D721Med (cell line): ENCODE results near the gene ALOX5.

Source experiments
- DNase-seq: peaks from one replicate; pipeline ENCODE4 v3.0.0; 2011; ENCODE audit warnings: low spot score; ENCODE audit not compliant: insufficient read length
- FAIRE-seq: peaks from 2 replicates; lab custom pipeline; 2011; peaks lifted over from hg19 to GRCh38; lab: Jason Lieb, UNC
- TF ChIP-seq, protein P1 (sequence below): IDR thresholded peaks from 2 replicates; pipeline ENCODE4 v1.5.1; 2012; ENCODE audit warnings: mild to moderate bottlenecking, control low read depth; ENCODE audit not compliant: insufficient read depth; ENCODE audit errors: missing control alignments

ALOX5 gene

DNA sequence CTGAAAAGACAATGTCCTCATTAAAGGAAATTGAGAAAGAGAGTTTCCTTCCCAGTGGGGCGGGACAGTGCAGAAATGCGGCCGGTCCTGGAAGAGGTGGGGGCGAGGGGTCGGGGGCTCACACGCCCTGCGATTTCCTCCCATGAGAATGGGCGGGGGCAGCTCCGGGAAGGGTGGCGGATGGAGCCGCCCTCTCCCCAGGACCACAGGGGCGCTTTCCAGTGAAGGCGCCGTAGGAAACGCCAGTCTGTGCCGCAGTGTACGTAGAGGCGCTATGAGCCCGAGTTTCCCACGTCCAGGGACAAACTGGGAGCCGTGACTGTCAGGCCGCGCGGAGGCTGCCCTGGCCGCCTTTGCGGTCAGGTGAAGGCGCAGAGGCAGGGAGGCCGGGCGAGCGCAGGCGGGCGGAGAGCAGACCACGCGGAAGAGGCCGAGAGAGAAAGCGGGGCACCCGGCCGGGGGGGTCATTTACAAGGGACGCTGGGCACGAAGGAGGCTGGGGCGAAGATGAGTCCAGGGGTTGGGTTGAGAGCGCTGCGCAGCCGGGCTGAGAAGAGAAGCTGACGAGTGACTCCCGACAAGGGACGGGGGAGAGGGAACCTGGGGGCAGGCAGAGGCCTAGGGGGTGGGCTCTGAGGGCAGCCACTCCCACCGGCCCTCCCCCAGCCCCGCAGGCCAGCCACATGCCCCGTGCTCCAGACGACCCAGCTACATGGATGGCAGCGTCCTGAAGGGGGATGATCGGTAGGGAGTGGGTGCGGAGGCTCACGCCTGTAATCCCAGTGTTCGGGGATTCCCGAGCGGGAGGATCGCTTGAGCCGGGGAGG, 45.0 kb downstream of the ALOX5 start:
- TF ChIP-seq, protein P1, sequence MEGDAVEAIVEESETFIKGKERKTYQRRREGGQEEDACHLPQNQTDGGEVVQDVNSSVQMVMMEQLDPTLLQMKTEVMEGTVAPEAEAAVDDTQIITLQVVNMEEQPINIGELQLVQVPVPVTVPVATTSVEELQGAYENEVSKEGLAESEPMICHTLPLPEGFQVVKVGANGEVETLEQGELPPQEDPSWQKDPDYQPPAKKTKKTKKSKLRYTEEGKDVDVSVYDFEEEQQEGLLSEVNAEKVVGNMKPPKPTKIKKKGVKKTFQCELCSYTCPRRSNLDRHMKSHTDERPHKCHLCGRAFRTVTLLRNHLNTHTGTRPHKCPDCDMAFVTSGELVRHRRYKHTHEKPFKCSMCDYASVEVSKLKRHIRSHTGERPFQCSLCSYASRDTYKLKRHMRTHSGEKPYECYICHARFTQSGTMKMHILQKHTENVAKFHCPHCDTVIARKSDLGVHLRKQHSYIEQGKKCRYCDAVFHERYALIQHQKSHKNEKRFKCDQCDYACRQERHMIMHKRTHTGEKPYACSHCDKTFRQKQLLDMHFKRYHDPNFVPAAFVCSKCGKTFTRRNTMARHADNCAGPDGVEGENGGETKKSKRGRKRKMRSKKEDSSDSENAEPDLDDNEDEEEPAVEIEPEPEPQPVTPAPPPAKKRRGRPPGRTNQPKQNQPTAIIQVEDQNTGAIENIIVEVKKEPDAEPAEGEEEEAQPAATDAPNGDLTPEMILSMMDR, result no peak
- no peak for DNase-seq
- FAIRE-seq, result no peak

DNA sequence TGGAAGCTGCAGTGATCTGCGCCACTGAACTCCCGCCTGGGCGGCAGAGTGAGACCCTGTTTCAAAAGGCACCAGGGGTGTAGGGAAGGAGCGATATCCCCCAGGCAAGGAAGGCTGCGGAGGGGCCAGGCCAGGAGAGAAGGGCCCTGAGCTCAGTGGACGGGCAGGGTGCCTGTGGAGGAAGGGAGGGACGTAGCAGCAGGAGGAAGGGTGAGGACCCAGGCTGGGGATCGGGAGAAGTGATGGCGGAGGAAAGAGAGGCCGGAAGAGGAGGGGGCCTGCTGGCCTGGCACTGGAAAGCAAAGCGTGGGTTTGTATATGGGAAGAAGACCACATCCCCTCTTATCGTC, 45.6 kb downstream of the ALOX5 start:
- DNase-seq, result no peak
- FAIRE-seq, result no peak
- TF ChIP-seq, protein P1, result no peak

DNA sequence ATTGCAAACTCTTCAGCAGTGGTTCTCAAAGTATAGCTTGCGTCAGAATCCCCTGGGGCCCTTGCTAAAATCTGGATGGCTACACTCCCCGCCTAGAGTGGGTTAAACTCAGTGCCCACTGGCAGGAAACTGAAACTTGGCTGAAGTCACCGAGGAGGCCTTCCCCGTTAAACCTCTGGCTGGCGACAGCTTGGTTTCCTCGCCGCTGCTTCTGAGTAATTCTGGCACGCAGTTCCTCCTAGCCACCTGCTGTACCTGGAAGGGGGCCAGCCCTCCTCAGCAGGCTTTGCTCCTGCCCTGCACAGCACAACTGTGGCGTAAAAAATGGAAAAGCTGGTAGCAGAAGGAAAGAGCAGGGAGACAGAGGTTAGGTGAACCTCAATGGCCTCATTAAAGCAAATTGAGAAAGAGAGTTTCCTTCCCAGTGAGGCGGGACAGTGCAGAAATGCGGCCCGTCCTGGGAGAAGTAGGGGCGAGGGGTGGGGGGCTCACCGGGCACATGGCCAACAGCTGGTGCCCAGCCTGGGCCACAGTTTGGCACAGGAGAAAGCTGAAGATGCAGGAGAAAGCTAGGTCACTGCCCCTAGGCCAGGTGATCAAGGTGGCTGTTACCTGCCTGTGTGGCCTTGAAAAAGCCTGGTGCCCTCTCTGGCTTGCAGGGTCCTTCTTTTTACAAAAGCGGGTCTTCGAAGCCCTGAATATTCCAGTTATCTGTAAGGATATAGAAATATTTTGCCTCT, 46.6 kb downstream of the ALOX5 start:
- no peak for FAIRE-seq
- DNase-seq, result no peak
- TF ChIP-seq, protein P1, result no peak

DNA sequence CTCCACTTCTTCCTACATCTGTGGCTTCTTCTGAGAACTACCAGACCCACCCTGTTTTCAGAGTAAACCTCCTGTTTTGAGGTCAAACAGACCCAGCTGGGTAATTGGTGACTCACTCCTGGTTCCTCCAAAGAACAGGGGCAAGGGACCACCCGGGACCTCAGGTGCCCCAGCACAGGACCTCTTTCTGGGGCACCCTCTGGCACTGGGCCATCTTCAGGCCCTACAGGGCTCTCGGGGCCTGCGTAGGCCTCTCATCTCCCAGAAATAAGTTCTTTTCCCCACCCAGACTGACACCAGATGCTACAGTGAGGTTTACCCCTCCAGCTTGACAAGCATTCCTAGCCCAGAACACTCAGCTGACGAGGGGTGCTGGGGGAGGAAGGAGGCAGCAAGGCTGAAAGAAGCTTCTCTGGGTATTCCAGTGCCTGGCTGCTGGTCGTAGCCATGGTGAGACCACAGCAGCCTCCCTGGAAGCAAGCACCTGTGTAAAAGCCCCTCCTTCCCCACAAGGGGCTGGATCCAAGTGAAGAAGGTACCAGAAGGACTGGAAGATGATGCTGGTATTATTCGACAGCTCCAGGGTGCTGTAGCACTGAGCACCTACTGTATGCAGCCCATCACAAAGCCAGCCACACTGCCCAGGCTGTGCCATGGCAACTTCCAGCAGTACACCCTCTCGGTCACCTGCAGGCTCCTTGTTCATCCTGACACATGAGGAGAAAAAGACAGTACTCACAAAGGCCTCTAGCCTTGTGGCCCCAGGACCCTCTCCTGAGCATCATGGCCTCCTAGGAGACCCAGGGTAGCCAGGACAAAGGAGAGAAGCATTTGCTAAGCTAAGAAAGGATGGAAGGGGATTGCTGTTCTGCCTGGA, 47.4 kb downstream of the ALOX5 start:
- TF ChIP-seq, protein P1, result no peak
- FAIRE-seq (no peak), DNase-seq (no peak)

DNA sequence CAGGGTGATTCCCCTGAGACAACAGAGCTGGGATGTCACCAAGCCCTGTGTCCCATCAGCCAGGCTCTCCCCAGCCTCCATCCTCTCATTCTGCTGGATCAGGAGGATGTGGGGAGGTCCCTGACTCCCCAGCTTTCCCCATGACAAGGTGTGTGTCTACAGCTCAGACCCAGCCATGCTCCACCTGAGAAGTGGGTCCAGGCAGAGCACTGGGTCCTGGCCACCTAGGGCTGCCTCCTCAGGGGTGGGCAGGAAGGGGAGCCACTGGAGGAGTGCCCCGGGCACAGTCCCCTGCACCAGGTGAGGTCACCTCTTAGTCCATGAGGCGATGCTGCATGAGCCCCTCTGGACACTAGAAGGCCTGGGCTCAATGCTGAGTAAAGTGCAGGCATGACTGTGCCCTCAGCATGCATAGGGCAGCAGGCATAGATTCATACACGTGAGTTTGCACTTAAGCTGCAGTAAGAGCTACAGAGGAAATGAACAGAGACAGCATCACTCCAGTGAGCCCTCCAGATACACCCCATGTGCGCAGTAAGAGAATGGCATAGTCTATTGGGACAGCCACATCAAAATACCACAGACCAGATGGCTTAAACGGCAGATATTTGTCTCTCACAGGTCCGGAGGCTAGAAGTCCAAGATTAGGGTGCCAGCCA, 48.3 kb downstream of the ALOX5 start:
- FAIRE-seq (no peak), DNase-seq (no peak)
- TF ChIP-seq, protein P1, result no peak

DNA sequence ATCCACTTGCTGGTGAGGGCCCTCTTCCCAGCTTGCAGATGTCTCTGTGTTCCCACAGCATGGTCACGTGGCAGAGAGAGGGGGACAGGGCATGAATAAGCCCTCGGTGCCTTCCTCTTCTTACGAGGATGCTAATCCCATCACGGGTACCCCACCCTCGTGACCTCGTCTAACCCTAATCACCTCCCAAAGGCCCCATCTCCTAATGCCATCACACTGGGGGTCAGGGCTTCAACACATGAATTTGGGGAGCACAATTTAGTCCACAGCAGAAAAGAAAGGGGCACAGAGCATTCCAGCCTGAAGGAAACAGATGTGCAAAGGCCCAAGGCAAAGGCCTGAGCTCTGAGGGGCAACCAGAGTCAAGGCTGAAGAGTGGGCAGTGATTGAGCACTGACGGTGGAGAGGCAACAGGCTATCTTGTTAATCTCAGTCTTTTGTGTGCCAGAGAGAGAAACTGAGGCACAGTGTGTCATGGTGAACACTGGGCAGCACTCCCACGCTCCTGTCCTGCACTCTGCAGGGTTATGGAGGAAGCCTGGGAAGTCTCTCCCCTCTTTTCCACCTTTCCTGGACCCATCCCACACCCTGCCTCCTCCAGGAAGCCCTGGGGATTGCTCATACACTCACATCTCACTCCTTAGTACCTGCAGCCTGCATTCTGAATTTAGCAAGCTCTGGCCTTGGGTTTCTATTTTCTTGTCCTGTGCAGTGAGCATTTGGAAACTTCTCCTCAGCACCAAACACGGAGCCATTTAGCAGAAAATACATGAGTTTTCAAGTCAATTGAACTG, 49.0 kb downstream of the ALOX5 start:
- FAIRE-seq, result no peak
- TF ChIP-seq, protein P1, result no peak
- DNase-seq, result no peak
